SK-N-MC (cell line): ENCODE data around the gene NHSL2.

Experiments used
- EZH2 ChIP-seq: fragments of 200-600 bp; sonication (generic); IDR thresholded peaks from one replicate; pipeline ENCODE4 v1.6.1; 2017; ENCODE audit warnings: antibody characterized with exemption
- POLR2AphosphoS5 ChIP-seq: IDR thresholded peaks from 2 replicates; pipeline ENCODE4 v1.6.1; 2012; ENCODE audit warnings: mild to moderate bottlenecking, low read depth, low read length, borderline replicate concordance

DNA sequence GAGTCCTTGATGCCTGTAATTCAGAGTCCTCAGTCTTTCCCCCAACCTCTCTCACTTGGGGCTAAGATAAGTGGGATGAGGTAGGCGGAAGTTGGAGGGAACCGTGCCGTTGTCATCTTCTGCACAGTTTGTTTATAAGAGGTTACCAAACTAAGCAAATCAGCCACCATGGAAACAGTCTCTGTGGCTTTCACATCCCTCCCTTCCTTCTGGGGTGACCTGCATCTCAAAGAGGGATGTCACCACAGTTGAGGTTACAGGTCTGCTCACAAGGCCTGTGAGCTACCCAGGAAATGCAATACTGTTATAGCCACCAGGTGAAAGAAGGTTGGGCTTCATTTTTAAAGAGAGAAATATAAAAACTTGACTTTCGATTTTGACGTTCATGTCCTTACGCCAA is 194.8 kb downstream of the NHSL2 start:
- no peak for TF ChIP-seq POLR2AphosphoS5
- TF ChIP-seq EZH2 = no peak
